SIG-M5 (cell line): ENCODE measurements around the gene NAV3.

Source experiments
- DNase-seq: peaks from one replicate; lab custom pipeline; 2025; lab: John Stamatoyannopoulos, UW

Gene NAV3

DNA sequence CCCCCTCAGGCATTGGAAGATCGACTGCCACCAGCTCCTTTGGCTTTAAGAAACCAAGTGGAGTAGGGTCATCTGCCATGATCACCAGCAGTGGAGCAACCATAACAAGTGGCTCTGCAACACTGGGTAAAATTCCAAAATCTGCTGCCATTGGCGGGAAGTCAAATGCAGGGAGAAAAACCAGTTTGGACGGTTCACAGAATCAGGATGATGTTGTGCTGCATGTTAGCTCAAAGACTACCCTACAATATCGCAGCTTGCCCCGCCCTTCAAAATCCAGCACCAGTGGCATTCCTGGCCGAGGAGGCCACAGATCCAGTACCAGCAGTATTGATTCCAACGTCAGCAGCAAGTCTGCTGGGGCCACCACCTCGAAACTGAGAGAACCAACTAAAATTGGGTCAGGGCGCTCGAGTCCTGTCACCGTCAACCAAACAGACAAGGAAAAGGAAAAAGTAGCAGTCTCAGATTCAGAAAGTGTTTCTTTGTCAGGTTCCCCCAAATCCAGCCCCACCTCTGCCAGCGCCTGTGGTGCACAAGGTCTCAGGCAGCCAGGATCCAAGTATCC, 288.7 kb downstream of the NAV3 start:
- no peak for DNase-seq

DNA sequence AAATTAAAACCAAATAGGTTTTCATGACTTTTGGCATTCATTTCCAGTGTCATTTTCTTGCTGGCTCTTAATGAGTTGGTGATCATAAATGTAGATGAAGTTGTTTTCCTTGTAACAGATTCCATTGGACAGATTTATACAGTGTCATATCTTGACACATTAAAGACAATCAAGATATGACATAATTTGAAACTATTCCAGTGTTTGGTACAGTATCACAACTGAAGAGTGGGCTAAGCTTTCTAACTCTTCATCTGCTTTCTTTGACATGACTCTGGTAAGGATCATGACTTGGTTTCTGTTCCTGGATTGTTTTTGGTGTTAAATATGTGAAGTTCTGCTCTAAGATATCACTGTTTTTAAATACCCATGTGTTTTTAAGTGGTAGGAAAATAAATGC, 289.6 kb downstream of the NAV3 start:
- no peak for DNase-seq

DNA sequence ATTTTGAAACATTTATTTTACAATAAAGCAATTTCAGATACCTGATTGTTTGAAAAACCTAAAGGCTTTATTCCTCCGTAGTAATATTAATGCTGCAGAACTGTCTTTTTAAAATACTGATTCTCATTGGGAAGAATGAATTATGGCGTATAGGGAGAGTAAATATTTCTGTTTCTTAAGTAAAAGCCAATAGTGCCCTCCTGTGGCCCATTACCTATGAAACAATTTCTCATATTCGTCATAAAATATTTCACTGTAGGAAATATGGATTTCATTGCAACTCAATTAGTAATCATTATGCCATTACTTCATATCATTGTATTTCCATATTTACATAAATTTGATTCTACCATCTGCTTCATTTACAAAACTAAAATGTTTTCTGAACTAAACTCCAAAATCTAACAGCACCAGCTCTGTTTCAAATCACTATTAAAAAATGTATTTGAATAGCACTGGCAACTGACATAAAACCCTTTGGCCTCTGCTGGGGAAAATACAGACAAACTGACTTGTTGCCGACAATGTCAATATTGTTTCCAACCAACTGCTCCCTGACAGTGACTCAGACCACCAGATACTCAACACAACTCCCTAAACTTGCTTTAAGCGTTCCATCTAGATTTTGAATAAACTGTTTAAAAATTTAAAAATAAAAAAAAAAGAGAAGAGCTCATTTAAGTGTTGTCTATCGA, 290.3 kb downstream of the NAV3 start:
- no peak for DNase-seq

DNA sequence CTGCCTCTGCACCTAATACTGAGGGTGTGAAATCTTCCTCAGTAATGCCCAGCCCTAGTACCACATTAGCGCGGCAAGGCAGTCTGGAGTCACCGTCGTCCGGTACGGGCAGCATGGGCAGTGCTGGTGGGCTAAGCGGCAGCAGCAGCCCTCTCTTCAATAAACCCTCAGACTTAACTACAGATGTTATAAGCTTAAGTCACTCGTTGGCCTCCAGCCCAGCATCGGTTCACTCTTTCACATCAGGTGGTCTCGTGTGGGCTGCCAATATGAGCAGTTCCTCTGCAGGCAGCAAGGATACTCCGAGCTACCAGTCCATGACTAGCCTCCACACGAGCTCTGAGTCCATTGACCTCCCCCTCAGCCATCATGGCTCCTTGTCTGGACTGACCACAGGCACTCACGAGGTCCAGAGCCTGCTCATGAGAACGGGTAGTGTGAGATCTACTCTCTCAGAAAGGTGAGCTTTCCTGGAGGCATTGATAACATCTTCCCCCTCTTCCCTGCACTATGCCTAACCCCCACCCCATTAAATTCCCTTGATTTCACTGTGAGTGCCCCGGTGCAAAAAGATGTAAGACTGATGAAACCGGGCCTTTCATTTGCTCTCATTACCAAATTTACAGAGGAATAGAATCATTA, 291.4 kb downstream of the NAV3 start:
- no peak for DNase-seq

DNA sequence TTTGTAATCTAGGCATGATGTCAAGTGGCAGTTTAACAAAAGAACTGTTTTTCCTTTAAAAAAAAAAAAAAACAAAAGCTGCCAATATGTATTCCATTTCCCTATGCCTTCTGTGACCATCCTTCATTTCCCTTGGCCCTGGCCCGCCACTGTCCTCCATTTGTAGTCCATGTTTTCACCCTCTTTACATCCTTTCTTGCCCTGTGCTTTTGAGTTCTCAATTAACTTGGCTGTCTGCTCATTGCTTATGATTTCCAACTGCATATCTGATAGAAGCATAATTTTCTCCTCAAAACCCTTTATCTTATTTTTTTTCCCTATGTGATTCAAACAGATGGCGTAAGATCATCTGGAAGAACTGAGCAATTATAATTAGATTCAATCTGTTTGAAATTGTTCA, 297.5 kb downstream of the NAV3 start:
- no peak for DNase-seq

DNA sequence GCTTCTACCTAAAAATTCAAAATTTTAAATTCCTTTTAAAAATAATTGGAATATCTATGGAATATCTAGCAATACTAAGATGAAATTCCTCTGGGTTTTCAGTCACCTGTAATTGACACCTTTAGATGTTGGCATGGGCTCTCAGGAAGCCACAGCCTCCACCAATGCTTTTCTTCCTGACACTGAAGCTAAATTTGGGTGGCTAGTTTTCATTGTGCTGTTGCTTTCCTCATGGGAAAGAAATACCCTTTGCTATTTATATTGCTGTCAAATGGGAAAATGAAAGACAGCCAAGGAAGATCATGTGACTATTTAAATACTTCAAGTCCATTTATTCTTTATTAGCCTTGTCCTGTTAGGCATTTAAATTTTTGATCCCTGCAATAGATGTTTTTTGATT, 313.0 kb downstream of the NAV3 start:
- DNase-seq, result no peak

DNA sequence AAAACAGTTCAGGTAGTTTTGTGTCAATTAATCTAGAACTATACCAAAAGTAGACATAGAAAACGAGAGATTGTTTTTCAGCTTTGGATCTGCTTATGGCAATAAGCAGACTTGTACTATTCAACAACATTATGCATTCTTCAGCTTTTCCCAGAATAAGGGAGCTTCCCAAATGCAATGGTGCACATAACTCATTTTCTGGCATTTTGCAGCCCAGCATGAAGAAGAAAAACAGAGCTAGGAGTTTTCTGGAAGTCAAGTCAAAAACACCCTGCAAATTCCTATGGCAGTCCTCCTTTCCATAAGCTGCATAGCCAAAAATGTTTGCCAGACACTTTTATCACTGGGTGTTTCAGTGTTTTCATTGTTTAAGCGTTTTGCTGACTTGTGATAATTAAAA, 314.7 kb downstream of the NAV3 start:
- DNase-seq, result no peak

DNA sequence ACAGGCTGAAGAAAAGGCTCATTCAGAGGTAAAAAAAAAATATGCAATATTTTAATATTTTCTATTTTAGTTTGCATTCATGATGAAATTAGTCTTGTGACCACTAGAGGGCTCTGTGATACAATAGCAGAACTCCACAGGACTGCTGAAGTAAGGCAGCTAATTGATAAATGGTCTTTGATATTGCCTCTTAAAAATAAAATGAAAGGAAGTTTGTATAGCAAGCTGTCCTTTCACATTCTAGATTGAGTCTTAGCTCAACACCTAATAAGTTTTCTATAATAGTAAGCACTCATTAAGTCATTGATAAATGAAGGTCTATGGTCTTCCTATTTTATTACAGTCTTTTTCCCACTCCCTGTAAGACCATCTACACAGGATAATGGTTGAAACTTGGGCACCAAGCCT, 315.7 kb downstream of the NAV3 start:
- no peak for DNase-seq

DNA sequence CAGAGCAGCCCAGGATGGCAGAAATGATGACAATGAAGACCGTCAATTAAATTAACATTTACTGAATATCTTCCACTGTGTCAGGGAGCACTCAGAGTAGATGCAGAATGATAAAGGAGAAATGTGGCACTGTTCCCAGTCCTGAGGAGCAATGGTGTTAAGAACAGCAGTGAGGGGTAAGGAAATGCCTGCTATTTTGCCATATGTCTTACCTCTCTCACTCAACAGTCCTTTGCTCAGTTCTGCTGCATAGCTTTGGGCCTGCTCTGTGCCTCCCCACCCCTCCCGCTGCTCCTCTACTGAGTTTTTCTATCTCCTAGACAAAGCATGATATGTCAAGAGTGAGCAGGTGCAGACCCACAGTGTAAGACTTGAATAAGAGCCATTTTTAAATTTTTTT, 318.8 kb downstream of the NAV3 start:
- DNase-seq, result no peak

DNA sequence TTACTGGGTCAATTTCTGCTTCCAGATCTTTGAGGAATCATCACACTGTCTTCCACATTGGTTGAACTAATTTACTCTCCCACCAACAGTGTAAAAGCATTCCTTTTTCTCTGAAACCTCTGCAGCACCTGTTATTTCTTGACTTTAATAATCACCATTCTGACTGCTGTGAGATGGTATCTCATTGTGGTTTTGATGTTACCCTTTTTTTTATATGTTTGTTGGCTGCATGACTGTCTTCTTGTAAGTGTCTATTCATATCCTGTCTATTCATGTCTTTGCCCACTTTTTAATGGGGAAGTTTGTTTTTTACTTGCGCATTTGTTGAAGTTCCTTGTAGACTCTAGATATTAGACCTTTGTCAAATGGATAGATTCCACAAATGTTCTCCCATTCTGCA, 324.9 kb downstream of the NAV3 start:
- no peak for DNase-seq

DNA sequence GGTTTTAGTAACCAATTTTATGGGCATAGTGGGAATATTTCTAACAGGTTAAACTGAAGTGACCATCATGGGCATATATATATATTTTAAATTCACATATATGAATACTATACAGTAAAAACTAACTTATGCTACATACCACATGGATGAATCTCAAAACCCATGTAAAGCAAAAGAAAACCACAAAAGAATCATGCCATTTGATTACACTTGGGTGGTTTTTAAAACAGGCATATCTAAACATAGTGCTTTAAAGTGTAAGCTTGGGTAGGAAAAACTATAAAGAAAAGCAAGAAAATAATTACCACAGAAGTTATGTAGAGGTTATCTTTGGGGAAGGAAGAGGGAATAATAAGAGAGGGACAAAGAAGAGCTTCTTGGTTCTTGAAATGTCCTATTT, 326.1 kb downstream of the NAV3 start:
- no peak for DNase-seq

DNA sequence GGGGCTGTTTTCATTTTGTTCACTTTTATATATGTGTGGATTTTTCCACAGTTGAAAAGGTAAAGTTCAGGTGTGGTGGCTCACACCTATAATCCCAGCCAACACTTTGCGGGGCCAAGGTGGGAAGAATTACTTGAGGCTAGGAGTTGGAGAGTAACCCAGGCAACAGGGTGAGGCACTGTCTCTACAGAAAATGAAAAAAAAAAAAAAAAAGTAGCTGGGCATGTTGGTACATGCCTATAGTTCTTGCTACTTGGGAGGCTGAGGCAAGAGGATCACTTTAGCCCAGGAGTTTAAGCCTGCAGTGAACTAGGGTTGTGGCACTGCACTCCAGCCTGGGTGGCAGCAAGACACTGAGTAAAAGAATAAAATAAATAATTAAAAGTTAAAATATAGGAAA, 326.5 kb downstream of the NAV3 start:
- no peak for DNase-seq

DNA sequence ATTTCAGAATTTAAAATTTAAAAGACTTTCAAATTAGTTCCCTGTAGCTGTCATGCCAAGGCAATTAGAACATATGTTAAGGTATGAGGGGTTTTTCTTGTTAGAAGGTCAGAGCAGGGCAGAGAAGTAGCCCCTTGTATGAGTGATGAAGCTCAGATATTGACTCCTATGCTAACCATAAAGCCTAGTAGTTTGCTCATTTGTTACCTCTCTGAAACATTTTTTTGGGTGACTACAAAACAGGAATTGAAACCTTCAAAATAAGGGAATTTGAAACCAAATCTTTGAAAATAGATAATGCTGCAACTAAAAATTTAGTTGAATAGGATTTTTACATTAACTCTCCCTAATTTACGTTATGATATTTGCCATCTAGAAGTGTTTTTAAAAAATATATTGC, 333.5 kb downstream of the NAV3 start:
- no peak for DNase-seq

DNA sequence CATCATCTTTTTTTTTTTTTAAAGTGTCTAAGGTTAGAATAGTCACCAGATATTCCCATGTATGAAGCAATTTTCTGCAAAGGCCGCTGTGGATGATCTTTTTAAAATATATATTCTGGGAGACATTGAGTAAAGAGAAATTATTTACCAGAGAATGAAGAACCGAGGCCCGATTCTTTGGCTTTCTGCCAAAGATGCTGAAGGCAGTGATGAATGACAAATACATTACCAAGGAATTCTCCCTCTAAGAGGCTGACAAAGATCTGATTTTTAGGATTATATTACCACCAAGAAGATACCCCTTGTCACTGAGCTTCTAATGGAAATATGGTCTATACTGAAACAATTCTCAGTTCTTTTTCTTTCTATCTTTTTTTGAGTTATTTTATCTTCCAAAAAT, 336.8 kb downstream of the NAV3 start:
- DNase-seq, result no peak

DNA sequence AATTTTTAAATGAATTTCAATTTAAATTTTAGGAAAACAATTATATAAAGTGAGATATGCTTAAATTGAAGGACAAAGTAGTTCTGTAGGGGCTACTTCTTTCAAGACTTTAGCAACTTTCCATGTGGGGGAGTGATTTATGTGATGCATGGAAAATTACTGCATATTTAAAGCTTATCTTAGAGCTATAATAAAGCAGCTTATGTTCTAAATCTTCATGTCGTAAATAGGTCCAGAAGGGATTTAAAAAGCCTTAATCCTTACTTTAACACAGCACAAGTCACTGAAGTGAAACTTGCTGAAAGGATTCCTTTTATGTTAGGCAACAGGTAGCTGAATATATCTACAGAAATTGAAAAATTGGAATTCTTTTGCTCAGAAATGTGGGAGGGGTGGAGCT, 340.4 kb downstream of the NAV3 start:
- no peak for DNase-seq

DNA sequence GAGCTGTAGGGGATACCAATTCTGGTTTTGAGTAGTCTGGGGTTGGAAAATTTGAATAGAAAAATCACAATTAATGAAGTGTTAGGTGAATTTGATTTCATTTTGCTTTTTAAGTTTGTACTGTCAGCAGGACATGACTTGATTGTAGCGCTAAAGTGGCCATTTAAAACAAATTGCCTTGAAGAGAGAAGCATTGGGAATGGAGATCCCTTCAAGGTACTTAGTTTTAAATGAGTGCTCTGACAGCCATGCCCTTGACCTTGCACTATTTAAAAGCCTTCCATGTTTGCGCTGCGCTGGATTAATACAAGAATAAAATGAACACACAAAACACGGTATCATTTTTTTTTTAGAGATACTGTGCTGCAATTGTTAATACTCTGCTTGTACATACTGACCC, 345.9 kb downstream of the NAV3 start:
- no peak for DNase-seq

DNA sequence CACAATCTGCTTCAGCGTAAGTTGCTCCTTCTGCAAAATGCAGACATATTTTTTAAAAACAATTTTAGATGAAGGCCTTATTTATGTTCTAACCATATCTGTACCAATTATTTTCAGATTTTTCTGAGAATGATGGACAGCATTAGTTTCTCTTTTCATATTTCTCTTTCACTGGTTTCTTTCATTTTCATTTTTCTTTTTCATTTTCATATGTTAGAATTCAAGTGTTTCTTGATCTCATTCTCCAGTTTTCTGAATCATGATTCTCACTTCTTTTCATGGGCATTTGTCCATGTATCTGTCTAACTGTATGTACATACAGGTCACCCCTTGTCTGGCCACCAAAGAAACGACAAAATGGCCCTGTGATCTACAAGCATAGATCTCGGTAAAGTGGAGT, 346.6 kb downstream of the NAV3 start:
- no peak for DNase-seq

DNA sequence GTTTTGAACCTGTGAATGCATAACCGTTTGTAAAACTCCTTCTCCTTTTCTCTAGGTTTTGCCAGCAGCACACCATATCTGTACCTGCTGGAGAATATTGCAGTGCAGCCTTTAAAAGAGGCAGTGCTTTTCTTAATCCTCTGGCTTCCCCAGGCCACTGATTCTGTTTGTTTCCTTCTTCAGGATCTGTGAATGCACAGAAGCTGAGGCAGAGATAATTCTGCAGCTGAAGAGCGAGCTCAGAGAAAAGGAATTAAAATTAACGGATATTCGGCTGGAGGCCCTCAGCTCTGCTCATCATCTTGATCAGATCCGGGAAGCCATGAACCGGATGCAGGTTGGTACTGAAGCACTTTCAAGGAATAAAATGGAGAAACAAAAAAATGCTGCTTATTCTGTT, 348.7 kb downstream of the NAV3 start:
- DNase-seq, result no peak

DNA sequence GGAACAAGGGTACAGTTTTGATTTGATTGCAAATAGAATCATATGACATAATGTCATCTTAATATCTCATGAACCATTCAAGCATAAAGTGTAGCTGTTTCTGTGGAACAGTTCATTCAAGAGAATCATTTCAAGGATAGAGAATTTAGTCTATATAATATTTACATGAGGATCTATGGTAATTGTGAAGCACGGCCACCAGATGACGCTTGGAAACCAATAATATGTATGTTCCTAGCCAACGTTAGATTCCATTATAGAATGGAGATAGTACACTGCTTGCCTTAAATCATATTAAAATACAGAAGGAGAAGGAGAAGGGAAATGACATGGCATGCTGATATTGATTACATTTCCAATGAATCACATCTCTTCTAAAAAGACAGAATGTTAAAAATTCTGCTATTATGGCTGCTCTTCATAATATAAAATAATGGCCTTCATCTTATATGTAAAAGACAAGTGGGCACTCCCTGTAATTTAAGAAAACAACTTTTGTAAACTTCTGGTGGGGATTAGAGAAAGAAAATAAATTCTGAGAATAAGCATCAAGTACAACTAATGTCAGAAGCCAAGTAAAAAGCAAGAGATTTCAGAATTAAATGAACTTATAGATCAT, 351.0 kb downstream of the NAV3 start:
- no peak for DNase-seq

DNA sequence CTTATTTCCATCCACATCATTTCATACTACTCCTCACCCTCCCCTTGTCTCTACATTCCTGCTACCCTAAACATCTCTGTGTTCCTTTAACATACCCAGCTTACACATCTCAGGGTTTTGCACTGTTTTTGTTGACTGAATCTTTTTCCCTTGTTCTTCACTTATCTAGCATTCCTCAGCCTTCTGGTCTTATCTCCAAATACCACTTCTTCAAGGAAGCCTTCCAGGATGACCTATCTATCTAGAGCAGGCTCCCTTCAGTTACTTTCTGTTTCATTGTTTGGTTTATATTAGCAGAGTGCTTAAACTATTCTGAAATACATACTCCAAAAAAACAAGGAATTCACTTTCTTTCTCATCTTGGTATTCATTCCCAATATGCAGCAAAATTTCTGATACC, 353.1 kb downstream of the NAV3 start:
- DNase-seq, result no peak

DNA sequence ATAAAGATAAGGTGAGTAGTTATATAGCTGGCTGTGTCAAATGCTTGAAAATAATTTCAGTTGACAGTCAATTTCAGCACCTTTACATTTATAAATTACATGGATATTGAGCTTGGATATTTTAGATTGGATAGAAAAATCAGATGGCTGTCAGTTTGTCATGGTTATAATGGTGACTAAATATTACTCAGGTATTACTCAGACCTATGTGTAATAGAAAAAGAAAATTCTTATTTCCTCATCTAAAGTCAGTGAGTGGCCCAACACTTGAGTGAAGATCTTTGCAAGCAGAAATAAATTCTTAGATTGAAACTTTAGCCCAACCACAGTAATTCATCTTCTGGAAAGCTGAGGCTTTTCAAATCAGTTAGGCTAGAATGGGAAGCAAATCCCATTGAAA, 354.4 kb downstream of the NAV3 start:
- DNase-seq, result no peak

DNA sequence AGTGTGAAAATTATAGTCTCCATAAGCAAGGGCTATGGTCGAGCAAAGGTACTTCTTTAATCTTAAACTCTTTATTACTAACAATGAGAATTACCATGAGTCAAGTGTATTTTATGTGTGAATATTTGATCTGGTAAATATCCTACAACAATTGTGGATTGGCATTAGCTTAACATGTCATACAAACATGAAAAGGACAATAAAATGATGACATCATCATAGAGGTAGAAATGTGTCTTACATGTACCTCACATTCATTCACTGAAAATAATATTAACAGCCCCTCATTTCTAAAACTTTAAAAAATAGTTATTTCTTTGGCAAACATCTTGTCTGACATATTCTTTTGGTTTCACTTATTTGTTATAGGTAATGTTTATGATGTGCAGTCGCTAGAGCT, 355.0 kb downstream of the NAV3 start:
- no peak for DNase-seq

DNA sequence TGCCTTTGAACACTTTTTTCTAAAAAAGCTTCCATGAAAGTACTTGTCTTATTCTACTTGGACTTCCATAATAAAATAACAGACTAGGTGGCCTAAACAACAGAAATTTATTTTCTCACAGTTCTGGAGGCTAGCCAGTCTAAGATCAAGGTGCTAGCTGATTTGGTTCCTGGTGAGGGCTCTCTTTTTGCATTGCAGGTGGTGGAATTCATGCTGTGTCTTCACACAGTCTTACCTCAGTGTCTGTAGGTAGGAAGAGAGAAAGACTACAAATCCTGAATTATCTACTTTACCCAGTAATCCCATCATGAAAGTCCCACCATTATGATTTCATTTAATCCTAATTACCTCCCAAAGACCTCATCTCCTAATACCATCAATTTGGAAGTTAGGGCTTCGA, 356.0 kb downstream of the NAV3 start:
- no peak for DNase-seq

DNA sequence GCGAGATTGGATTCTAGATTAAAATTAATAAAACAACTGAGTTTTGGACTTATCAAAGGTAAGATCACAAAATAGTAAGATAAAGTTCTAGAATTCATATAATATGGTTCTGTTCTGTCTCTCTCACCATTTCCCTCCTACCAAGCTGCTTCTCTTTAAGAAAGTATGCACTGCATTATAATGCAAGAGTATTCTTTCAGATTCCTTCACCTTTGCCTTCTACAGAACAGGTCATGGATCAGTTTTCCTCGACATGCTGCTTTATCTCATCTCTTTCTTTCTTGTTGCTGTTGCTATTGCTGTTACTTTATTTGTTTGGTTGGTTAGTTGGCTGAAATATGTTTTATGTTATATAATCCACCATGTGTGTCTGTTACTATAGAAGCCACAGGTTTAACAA, 357.0 kb downstream of the NAV3 start:
- DNase-seq, result no peak
